AG09319 (cell line): ENCODE measurements around the gene NDC1.
A peak's percentile ranks its signal among the peaks of the same experiment; 100 is the strongest.

ENCODE experiments used
- DNase-seq: peaks from one replicate; pipeline ENCODE4 v3.0.0-alpha.2; 2010; ENCODE audit warnings: low read depth; ENCODE audit errors: extremely low read depth
- TF ChIP-seq, protein P1 (sequence below): IDR thresholded peaks from 2 replicates; pipeline ENCODE4 v1.5.1; 2011; ENCODE audit warnings: low read depth, mild to moderate bottlenecking, inconsistent platforms, low read length, moderate library complexity

The NDC1 gene

DNA sequence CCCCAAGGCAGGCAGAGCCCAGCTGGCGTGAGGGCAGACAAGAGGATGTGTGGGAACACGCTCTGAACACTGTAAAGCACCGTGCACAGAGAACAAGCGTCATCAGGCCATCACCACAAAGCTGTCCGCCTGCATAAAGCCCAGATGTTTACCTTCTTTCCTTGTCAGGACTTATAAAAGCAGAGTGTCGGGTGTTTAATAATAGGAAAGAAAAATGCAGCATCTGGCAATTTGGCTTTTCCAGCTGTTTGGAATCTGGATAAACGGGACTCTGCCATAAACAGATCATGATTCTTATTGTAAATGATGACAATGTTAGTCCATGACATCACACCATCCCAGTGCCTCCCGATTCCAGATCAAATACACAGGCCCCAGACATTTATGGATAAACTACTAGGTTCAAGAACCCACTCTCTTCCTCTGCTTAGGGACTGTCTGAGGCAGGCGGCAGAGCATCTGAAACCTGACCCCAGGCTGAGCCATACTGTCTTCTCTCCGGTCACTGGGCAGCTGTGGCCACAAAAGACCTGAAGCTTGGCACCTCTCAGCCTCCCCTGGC is 103.4 kb downstream of the NDC1 start:
- DNase-seq = no peak
- TF ChIP-seq, protein P1, sequence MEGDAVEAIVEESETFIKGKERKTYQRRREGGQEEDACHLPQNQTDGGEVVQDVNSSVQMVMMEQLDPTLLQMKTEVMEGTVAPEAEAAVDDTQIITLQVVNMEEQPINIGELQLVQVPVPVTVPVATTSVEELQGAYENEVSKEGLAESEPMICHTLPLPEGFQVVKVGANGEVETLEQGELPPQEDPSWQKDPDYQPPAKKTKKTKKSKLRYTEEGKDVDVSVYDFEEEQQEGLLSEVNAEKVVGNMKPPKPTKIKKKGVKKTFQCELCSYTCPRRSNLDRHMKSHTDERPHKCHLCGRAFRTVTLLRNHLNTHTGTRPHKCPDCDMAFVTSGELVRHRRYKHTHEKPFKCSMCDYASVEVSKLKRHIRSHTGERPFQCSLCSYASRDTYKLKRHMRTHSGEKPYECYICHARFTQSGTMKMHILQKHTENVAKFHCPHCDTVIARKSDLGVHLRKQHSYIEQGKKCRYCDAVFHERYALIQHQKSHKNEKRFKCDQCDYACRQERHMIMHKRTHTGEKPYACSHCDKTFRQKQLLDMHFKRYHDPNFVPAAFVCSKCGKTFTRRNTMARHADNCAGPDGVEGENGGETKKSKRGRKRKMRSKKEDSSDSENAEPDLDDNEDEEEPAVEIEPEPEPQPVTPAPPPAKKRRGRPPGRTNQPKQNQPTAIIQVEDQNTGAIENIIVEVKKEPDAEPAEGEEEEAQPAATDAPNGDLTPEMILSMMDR = no peak

- TF ChIP-seq, protein P1 = no peak
- no peak for DNase-seq
Observed at GRCh38 chr1:53733975-53734649, 104.0 kb downstream of the NDC1 start.

GRCh38 chr1:53733447-53733931 is 104.6 kb downstream of the NDC1 start:
- TF ChIP-seq, protein P1 = no peak
- DNase-seq = no peak

GRCh38 chr1:53732912-53733317 is 105.2 kb downstream of the NDC1 start:
- TF ChIP-seq, protein P1 = no peak
- peak; percentile 52 for DNase-seq

GRCh38 chr1:53732409-53732808 is 105.7 kb downstream of the NDC1 start:
- DNase-seq = no peak
- TF ChIP-seq, protein P1 = no peak

GRCh38 chr1:53731779-53732305 is 106.3 kb downstream of the NDC1 start:
- TF ChIP-seq, protein P1 = no peak
- no peak for DNase-seq

- TF ChIP-seq, protein P1 = no peak
- DNase-seq = no peak
Observed at GRCh38 chr1:53731043-53731600, 107.0 kb downstream of the NDC1 start.
